Testis (tissue), 2 donors: ENCODE data around the gene VSX1.

ENCODE experiments used
- CTCF ChIP-seq, 3 experiments: fragments of 450-650 bp in 2 of 3; fragments of 200-600 bp in 1 of 3; sonication (generic) in 1 of 3; IDR thresholded peaks; one replicate each; pipeline ENCODE4 v1.5.1; 2016 to 2019; ENCODE audit warnings: antibody characterized with exemption in 3 of 3, mild to moderate bottlenecking in 2 of 3, moderate library complexity in 1 of 3
- POLR2A ChIP-seq: fragments of 450-650 bp; IDR thresholded peaks from one replicate; pipeline ENCODE4 v1.6.1; 2017; ENCODE audit warnings: antibody characterized with exemption, mild to moderate bottlenecking, moderate library complexity

GRCh38 chr20:25120920-25121319 is 39.0 kb upstream of the VSX1 start:
- TF ChIP-seq CTCF (IDR thresholded peaks at IDR 0.05) = no peak
- TF ChIP-seq POLR2A = no peak
